H1 (cell line): Measurements from ENCODE around the gene FBXO46. TPM values are rescaled to one million over a fixed set of nuclear protein-coding genes. Genes with fewer than 3 reads are reported as not detected.
A peak's percentile ranks its signal among the peaks of the same experiment; 100 is the strongest.

ENCODE experiments used
- CTCF ChIA-PET: fragments of 300-600 bp; sonication (Branson Sonifier 250); formaldehyde crosslinking; loops from one replicate; lab custom pipeline; 2021; ENCODE audit not compliant: partially characterized antibody; lab: Charles Lee
- POLR2A ChIA-PET: fragments of 300-600 bp; sonication (Branson Sonifier 250); formaldehyde crosslinking; loops from one replicate; lab custom pipeline; 2021; ENCODE audit warnings: inconsistent platforms; ENCODE audit not compliant: partially characterized antibody; lab: Charles Lee
- DNase-seq, 2 experiments: peaks; one replicate each; pipeline versions ENCODE4 v3.0.0 to v3.0.0-alpha.2; 2010 to 2022; ENCODE audit warnings: low spot score in 2 of 2, low read depth in 1 of 2, mixed read lengths in 1 of 2
- FAIRE-seq: peaks from 2 replicates; lab custom pipeline; 2011; peaks lifted over from hg19 to GRCh38; lab: Jason Lieb, UNC
- H2AFZ ChIP-seq: 2 replicates; pipeline ENCODE4 v1.8.1; 2012; ENCODE audit warnings: low read length, inconsistent platforms
- H2AK5ac ChIP-seq: 2 replicates; pipeline ENCODE4 v1.6.1; 2013; ENCODE audit warnings: low read depth, low read length
- H2BK120ac ChIP-seq: replicated peaks from 2 replicates; pipeline ENCODE3; 2013; ENCODE audit warnings: low read depth, low read length, inconsistent platforms
- H2BK12ac ChIP-seq: 2 replicates; pipeline ENCODE4 v1.6.1; 2013; ENCODE audit warnings: low read depth, low read length
- H2BK15ac ChIP-seq: 2 replicates; pipeline ENCODE4 v1.6.1; 2013; ENCODE audit warnings: low read length
- H2BK20ac ChIP-seq: 2 replicates; pipeline ENCODE4 v1.6.1; 2013; ENCODE audit warnings: low read length
- H2BK5ac ChIP-seq: 2 replicates; pipeline ENCODE4 v1.6.1; 2013; ENCODE audit warnings: low read depth, low read length
- H3K14ac ChIP-seq: 2 replicates; pipeline ENCODE4 v1.6.1; 2013; ENCODE audit warnings: inconsistent platforms; ENCODE audit not compliant: insufficient read length
- H3K18ac ChIP-seq: 2 replicates; pipeline ENCODE4 v1.6.1; 2013; ENCODE audit warnings: low read length; ENCODE audit errors: extremely low read depth
- H3K23ac ChIP-seq: 2 replicates; pipeline ENCODE4 v1.6.1; 2013; ENCODE audit warnings: inconsistent platforms; ENCODE audit not compliant: insufficient read length
- H3K23me2 ChIP-seq: 2 replicates; pipeline ENCODE4 v1.6.1; 2013; ENCODE audit warnings: low read depth, low read length
- H3K27ac ChIP-seq: 2 replicates; pipeline ENCODE4 v1.6.1; 2011; ENCODE audit warnings: low read depth, low read length, inconsistent platforms
- H3K27me3 ChIP-seq, 4 experiments: replicated peaks in 1 of 4; 1 replicate in 1 of 4; 2 replicates in 3 of 4; pipeline versions ENCODE4 v1.6.1 to v1.8.1; 2011 to 2013; ENCODE audit warnings: low read length in 3 of 4, mild to moderate bottlenecking in 3 of 4, inconsistent platforms in 2 of 4, mixed read lengths in 2 of 4, moderate library complexity in 1 of 4; ENCODE audit not compliant: control insufficient read depth in 3 of 4, insufficient read depth in 3 of 4; ENCODE audit errors: extremely low read depth in 1 of 4
- H3K36me3 ChIP-seq, 4 experiments: 2 replicates each; pipeline versions ENCODE4 v1.6.1 to v1.8.1; 2011 to 2013; ENCODE audit warnings: mild to moderate bottlenecking in 4 of 4, low read length in 3 of 4, moderate library complexity in 2 of 4, control low read depth in 1 of 4, inconsistent platforms in 1 of 4; ENCODE audit not compliant: insufficient read depth in 4 of 4, control insufficient read depth in 2 of 4
- H3K4ac ChIP-seq: replicated peaks from 2 replicates; pipeline ENCODE3; 2013; ENCODE audit warnings: low read length, low read depth, mixed read lengths, inconsistent platforms; ENCODE audit not compliant: insufficient read length
- H3K4me1 ChIP-seq, 4 experiments: replicated peaks in 1 of 4; 1 replicate in 1 of 4; 2 replicates in 3 of 4; pipeline versions ENCODE4 v1.6.1 to v1.8.1; 2011 to 2013; ENCODE audit warnings: low read length in 3 of 4, inconsistent platforms in 2 of 4, mixed read lengths in 1 of 4; ENCODE audit not compliant: insufficient read depth in 4 of 4, control insufficient read depth in 3 of 4
- H3K4me2 ChIP-seq, 2 experiments: 2 replicates each; pipeline versions ENCODE4 v1.6.1 to v1.8.1; 2011 to 2013; ENCODE audit warnings: low read depth in 2 of 2, low read length in 2 of 2, control low read depth in 1 of 2, inconsistent platforms in 1 of 2, mild to moderate bottlenecking in 1 of 2; ENCODE audit not compliant: insufficient read depth in 1 of 2
- H3K4me3 ChIP-seq, 4 experiments: fragments of 200-600, 300-600 bp in 1 of 4; sonication (generic), shearing (Covaris generic), sonication (Bioruptor Twin) in 1 of 4; 2 replicates each; pipeline versions ENCODE4 v1.5.1 to v1.8.1; 2011 to 2016; ENCODE audit warnings: low read length in 4 of 4, low read depth in 3 of 4, control low read depth in 2 of 4, inconsistent platforms in 2 of 4, mild to moderate bottlenecking in 2 of 4, mixed read lengths in 1 of 4, moderate library complexity in 1 of 4; ENCODE audit not compliant: insufficient read depth in 2 of 4; ENCODE audit errors: extremely low read depth in 1 of 4
- H3K56ac ChIP-seq: replicated peaks from 2 replicates; pipeline ENCODE3; 2013; ENCODE audit warnings: low read depth, mild to moderate bottlenecking, mixed read lengths, low read length, inconsistent platforms; ENCODE audit not compliant: insufficient read length
- H3K79me1 ChIP-seq: 2 replicates; pipeline ENCODE4 v1.6.1; 2013; ENCODE audit warnings: low read depth, low read length, control low read depth
- H3K79me2 ChIP-seq, 2 experiments: 2 replicates each; pipeline versions ENCODE4 v1.6.1 to v1.8.1; 2012 to 2013; ENCODE audit warnings: low read length in 2 of 2, mild to moderate bottlenecking in 2 of 2, inconsistent platforms in 1 of 2; ENCODE audit not compliant: insufficient read depth in 2 of 2, control insufficient read depth in 1 of 2
- H3K9ac ChIP-seq, 4 experiments: replicated peaks in 1 of 4; 1 replicate in 1 of 4; 2 replicates in 3 of 4; pipeline versions ENCODE4 v1.6.1 to v1.8.1; 2011 to 2013; ENCODE audit warnings: low read depth in 3 of 4, low read length in 3 of 4, control low read depth in 2 of 4, mild to moderate bottlenecking in 2 of 4, moderate library complexity in 2 of 4, inconsistent platforms in 1 of 4; ENCODE audit errors: extremely low read depth in 1 of 4
- H3K9me3 ChIP-seq, 2 experiments: 2 replicates each; pipeline versions ENCODE4 v1.6.1 to v1.8.1; 2012 to 2013; ENCODE audit warnings: mild to moderate bottlenecking in 2 of 2, moderate library complexity in 2 of 2, control low read depth in 1 of 2, inconsistent platforms in 1 of 2, low read depth in 1 of 2, low read length in 1 of 2, mixed read lengths in 1 of 2; ENCODE audit not compliant: insufficient read depth in 2 of 2
- H4K20me1 ChIP-seq, 2 experiments: replicated peaks in 1 of 2; 2 replicates each; pipeline versions ENCODE3 to v1.8.1; 2011 to 2013; ENCODE audit warnings: inconsistent platforms in 2 of 2, low read length in 2 of 2, mild to moderate bottlenecking in 1 of 2; ENCODE audit not compliant: insufficient read depth in 2 of 2, control insufficient read depth in 1 of 2
- H4K5ac ChIP-seq: 2 replicates; pipeline ENCODE4 v1.6.1; 2013; ENCODE audit warnings: low read length, low read depth, mixed read lengths, inconsistent platforms; ENCODE audit not compliant: insufficient read length
- H4K8ac ChIP-seq: 2 replicates; pipeline ENCODE4 v1.8.0; 2013; ENCODE audit warnings: mild to moderate bottlenecking, moderate library complexity, low read length, inconsistent platforms; ENCODE audit not compliant: insufficient read depth; ENCODE audit errors: extremely low read depth
- H4K91ac ChIP-seq: replicated peaks from 2 replicates; pipeline ENCODE3; 2013; ENCODE audit warnings: low read length, mixed read lengths, inconsistent platforms; ENCODE audit not compliant: insufficient read length
- ASH2L ChIP-seq: fragments of 200-600, 300-600 bp; sonication (generic); IDR thresholded peaks from one replicate; pipeline ENCODE4 v1.7.1; 2017; ENCODE audit warnings: low read length
- BACH1 ChIP-seq: IDR thresholded peaks from 2 replicates; pipeline ENCODE4 v1.6.1; 2012; ENCODE audit warnings: low read length, improper control_type of control experiment
- BRCA1 ChIP-seq: IDR thresholded peaks from 2 replicates; pipeline ENCODE4 v1.6.1; 2012; ENCODE audit warnings: low read depth, low read length, improper control_type of control experiment
- CHD2 ChIP-seq: IDR thresholded peaks from 2 replicates; pipeline ENCODE4 v1.6.1; 2012; ENCODE audit warnings: low read length, improper control_type of control experiment
- NANOG ChIP-seq: IDR thresholded peaks from 2 replicates; pipeline ENCODE4 v1.6.1; 2011; ENCODE audit warnings: low read length, low read depth, mild to moderate bottlenecking, inconsistent platforms; ENCODE audit not compliant: insufficient read depth, poor library complexity, severe bottlenecking
- POU5F1 ChIP-seq: IDR thresholded peaks from 2 replicates; pipeline ENCODE4 v1.6.1; 2011; ENCODE audit warnings: low read depth, mild to moderate bottlenecking, low read length, moderate library complexity
- RBBP5 ChIP-seq: IDR thresholded peaks from 2 replicates; pipeline ENCODE4 v1.7.1; 2012; ENCODE audit warnings: low read depth, mild to moderate bottlenecking, inconsistent platforms, low read length, moderate library complexity, borderline replicate concordance
- SAP30 ChIP-seq: fragments of 300-600 bp; sonication (generic); IDR thresholded peaks from 2 replicates; pipeline ENCODE4 v1.7.1; 2012; ENCODE audit warnings: low read length, moderate library complexity, mild to moderate bottlenecking, inconsistent platforms; ENCODE audit not compliant: insufficient read depth, insufficient replicate concordance
- SIRT6 ChIP-seq: IDR thresholded peaks from one replicate; pipeline ENCODE4 v1.7.1; 2012; ENCODE audit warnings: low read length, inconsistent platforms
- TEAD4 ChIP-seq: IDR thresholded peaks from 2 replicates; pipeline ENCODE4 v1.6.1; 2012; ENCODE audit warnings: low read depth, low read length, inconsistent platforms, mixed read lengths
- WGBS, 2 experiments: shearing (Covaris generic) in 1 of 2; methylation state at CpG; one replicate each; pipeline versions ENCODE4 v1.1.6 to v1.1.7; 2013 to 2015; ENCODE audit warnings: low lambda C conversion rate in 2 of 2, mixed read lengths in 2 of 2, inconsistent platforms in 1 of 2, low coverage in 1 of 2, missing lambda C conversion rate in 1 of 2; ENCODE audit not compliant: insufficient replicate concordance in 2 of 2, insufficient coverage in 1 of 2, insufficient read length in 1 of 2; ENCODE audit errors: extremely low coverage in 1 of 2, missing lambda C conversion rate in 1 of 2; 5-methylcytosine and 5-hydroxymethylcytosine counted together
- polyA plus RNA-seq, 7 experiments: library from polyadenylated mRNA; depleted of rRNA in 3 of 7; stranded (reverse) in 5 of 7; unstranded in 2 of 7; fragments of >200 nt in 5 of 7; fragments of 200-250 nt in 2 of 7; gene quantifications; 1 replicate in 5 of 7; 2 replicates in 1 of 7; 4 replicates in 1 of 7; pipeline versions ENCODE4 v1.2.1 to v1.2.3, GENCODE V29; 2011 to 2013; ENCODE audit warnings: missing spikeins in 2 of 7, mixed read lengths in 2 of 7
- total RNA-seq: library from RNA; stranded (reverse); fragmentation: NEBNext Ultra II Directional; extraction: Animal tissue kit (Norgen Biotek cat#: 25700); gene quantifications from 2 replicates; pipeline ENCODE4 v1.2.1, GENCODE V29; 2021
- TF ChIP-seq, protein P1 (sequence below): IDR thresholded peaks from 2 replicates; pipeline ENCODE4 v1.6.1; 2011; ENCODE audit warnings: low read depth, mild to moderate bottlenecking, low read length; ENCODE audit not compliant: insufficient read depth

FBXO46 gene
- total and polyA plus RNA-seq, 2 of the 8 experiments (the other 6 are each of a cell fraction or from before 2014, with no cell fraction given) = 11.2 to 38.9 TPM

DNA sequence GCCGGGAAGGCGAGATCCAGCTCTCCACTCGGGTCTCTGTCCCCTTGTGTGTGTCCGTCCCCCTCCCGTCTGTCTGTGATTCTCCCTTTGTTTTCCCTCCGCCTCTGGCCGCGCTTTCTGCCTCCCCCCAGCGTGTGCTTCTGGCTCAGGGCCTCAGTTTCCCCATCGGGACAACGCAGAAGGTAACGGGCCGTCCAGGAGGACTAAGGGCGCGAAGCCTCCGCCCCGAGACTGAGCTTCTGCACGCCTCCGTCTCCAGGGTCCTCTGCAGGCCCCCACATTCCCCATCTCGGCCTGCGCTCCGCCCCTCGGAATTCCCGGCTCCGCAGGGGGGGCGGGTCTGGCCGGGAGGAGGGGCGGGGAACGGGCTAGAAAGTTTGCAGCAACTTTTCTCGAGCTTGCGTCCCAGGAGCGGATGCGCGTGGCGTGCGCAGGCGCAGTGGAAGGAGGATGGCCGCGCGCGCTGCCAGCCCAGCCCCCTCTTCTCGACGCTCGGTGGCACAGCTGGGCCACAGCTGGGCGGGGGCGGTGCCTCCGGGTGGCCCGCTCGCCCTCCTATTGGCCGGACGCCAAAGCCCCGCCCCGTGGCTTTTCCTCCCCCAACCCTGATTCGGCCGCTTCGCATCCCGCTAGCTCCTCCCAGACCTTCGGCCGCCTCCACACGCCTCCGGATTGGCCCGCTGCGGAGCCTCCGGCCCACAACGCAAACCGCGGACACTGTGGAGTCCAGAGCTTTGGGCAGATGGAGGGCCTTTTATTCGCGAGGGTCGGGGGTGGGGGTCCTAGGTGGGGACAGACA lies 38.5 kb upstream of the FBXO46 start, which contains the start of gene SIX5:
Gene SIX5, minus strand, starts transcription at position 269 of the 799 bp plus-strand sequence. CDS start 408 bp downstream, outside the sequence.
- CTCF ChIA-PET = interaction anchor here (0.6 to 6.7 kb wide), 25 partner anchors 12 to 656 kb away, joined by 3 to 55 read pairs (median 4); partner anchors contain the start of genes DMPK, DMWD, RSPH6A and SYMPK
- H3K18ac ChIP-seq = peak within 1 kb of the TSS; percentile 100
- DNase-seq = peak; percentile 96
- no peak within 1 kb of the TSS for H3K23ac ChIP-seq
- no peak within 1 kb of the TSS for H2AFZ ChIP-seq
- peak within 1 kb of the TSS; percentile 96 for H3K27ac ChIP-seq
- peak within 1 kb of the TSS; percentile 80; the same call in 1 of the 2 replicates for H2BK12ac ChIP-seq
- peak within 1 kb of the TSS; percentile 86 for H2BK120ac ChIP-seq
- H2AK5ac ChIP-seq = peak within 1 kb of the TSS; percentile 98; the same call in 1 of the 2 replicates
- H4K20me1 ChIP-seq = peaks cover 0 to 3% of the 10 kb centered on the region in 2 experiments
- 4% methylated on average over 41 of the region's 70 CpGs; no CpG with 5 or more reads in 1 of the 2 experiments for WGBS, 2 experiments
- peak; percentile 39 for FAIRE-seq
- no peaks in the 10 kb centered on the region for H3K79me1 ChIP-seq
- peaks cover 28% of the 10 kb centered on the region for H3K23me2 ChIP-seq
- peaks cover 0 to 2% (median 0%) of the 10 kb centered on the region in 4 experiments; a peak in 2 of 8 replicates for H3K36me3 ChIP-seq
- H3K4me2 ChIP-seq = peak within 1 kb of the TSS; percentile 61 to 99
- peaks cover 4 to 33% (median 27%) of the 10 kb centered on the region in 4 experiments for H3K4me1 ChIP-seq
- peak within 1 kb of the TSS; percentile 96 for H4K5ac ChIP-seq
- H2BK5ac ChIP-seq = peak within 1 kb of the TSS; percentile 98
- H4K91ac ChIP-seq = peak within 1 kb of the TSS; percentile 99
- H3K79me2 ChIP-seq = no peaks in the 10 kb centered on the region
- H4K8ac ChIP-seq = peak within 1 kb of the TSS; percentile 95
- H3K4me3 ChIP-seq = peak within 1 kb of the TSS; percentile 57 to 89 (median 82)
- POLR2A ChIA-PET = interaction anchor here (0.5 to 16.2 kb wide), 36 partner anchors 8 to 651 kb away, joined by 3 to 284 read pairs (median 5); partner anchors contain the start of genes DMPK, DMWD, FBXO46 and IRF2BP1
- H3K14ac ChIP-seq = peak within 1 kb of the TSS; percentile 100
- H3K4ac ChIP-seq = peak within 1 kb of the TSS; percentile 90
- peak within 1 kb of the TSS; percentile 97 for H3K56ac ChIP-seq
- peak within 1 kb of the TSS; percentile 88; the same call in 1 of the 2 replicates for H2BK15ac ChIP-seq
- 0 out of 2 replicates have a peak within 1 kb of the TSS, but pooled peaks have one; percentile 21 for H2BK20ac ChIP-seq
- peak within 1 kb of the TSS; percentile 76 to 91 (median 85) for H3K9ac ChIP-seq
- no peaks in the 10 kb centered on the region for H3K27me3 ChIP-seq
- no peaks in the 10 kb centered on the region for H3K9me3 ChIP-seq
- TF ChIP-seq, protein P1, sequence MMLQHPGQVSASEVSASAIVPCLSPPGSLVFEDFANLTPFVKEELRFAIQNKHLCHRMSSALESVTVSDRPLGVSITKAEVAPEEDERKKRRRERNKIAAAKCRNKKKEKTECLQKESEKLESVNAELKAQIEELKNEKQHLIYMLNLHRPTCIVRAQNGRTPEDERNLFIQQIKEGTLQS = no peak
- TF ChIP-seq ASH2L = no peak
- peak; percentile 96 for TF ChIP-seq TEAD4
- TF ChIP-seq RBBP5 = no peak
- TF ChIP-seq BRCA1 = no peak
- TF ChIP-seq NANOG = peak; percentile 7
- TF ChIP-seq POU5F1 = no peak
- no peak for TF ChIP-seq SIRT6
- TF ChIP-seq BACH1 = no peak
- peak; percentile 36; the same call in 1 of the 2 replicates for TF ChIP-seq CHD2
- TF ChIP-seq SAP30 = peak; percentile 84
